ENCODE data around the gene IMMP2L.
"Not testable (repeated sequence)": the region's sequence is repeated elsewhere in the genome, so short reads cannot be mapped to it uniquely, and the experiment has no call there.

The IMMP2L gene

GRCh38 chr7:110673148-110673547 lies 889.1 kb downstream of the IMMP2L start:
- no peak for FAIRE-seq

- no peak for FAIRE-seq
Measured at GRCh38 chr7:110669410-110669809, 892.9 kb downstream of the IMMP2L start.

- FAIRE-seq: no peak
Measured at GRCh38 chr7:110664803-110665202, 897.5 kb downstream of the IMMP2L start.

GRCh38 chr7:110660637-110661036 lies 901.7 kb downstream of the IMMP2L start:
- FAIRE-seq: not testable (repeated sequence)

GRCh38 chr7:110650328-110650727 lies 912.0 kb downstream of the IMMP2L start:
- no peak for FAIRE-seq

- no peak for FAIRE-seq
Measured at GRCh38 chr7:110647266-110647665, 915.0 kb downstream of the IMMP2L start.

- no peak for FAIRE-seq
Measured at GRCh38 chr7:110646804-110647203, 915.5 kb downstream of the IMMP2L start.

- FAIRE-seq: no peak
Measured at GRCh38 chr7:110645616-110646015, 916.7 kb downstream of the IMMP2L start.

- no peak for FAIRE-seq
Measured at GRCh38 chr7:110645060-110645459, 917.2 kb downstream of the IMMP2L start.

GRCh38 chr7:110637252-110637651 lies 925.0 kb downstream of the IMMP2L start:
- no peak for FAIRE-seq

- FAIRE-seq: no peak
Measured at GRCh38 chr7:110633313-110633712, 929.0 kb downstream of the IMMP2L start.

GRCh38 chr7:110626414-110626813 lies 935.9 kb downstream of the IMMP2L start:
- FAIRE-seq: no peak

- FAIRE-seq: no peak
Measured at GRCh38 chr7:110625294-110625693, 937.0 kb downstream of the IMMP2L start.

GRCh38 chr7:110623436-110623835 lies 938.9 kb downstream of the IMMP2L start:
- no peak for FAIRE-seq

GRCh38 chr7:110621289-110621688 lies 941.0 kb downstream of the IMMP2L start:
- FAIRE-seq: no peak

GRCh38 chr7:110620110-110620735 lies 942.1 kb downstream of the IMMP2L start:
- no peak for FAIRE-seq

All from TTC549 (cell line).